ENCODE data around the gene SHBG.
A peak's percentile ranks its signal among the peaks of the same experiment; 100 is the strongest.

SHBG gene

GRCh38 chr17:7644775-7645174 lies 14.8 kb downstream of the SHBG start:
- FAIRE-seq, result no peak
- no peak for DNase-seq (ENCODE audit: extremely low spot score, insufficient read length, low read depth)

DNA sequence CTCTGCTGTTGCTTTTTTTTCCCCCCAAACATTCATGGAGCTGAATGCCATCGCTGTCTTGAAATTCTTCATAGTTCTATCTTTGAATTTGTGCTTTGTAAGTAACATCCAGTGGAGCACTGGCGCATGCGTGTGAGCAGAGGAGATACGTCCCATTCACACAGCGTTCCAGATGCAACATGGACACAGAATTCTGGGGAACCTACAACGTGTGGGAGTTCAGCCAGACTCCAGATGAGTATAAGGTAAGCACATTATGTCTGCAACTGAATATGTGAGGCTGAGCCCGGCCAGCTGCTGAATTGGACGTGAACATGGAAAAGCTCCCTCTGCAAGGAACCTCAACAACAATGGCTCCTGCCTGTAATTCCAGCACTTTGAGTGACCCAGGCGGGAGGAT lies 16.5 kb downstream of the SHBG start:
- FAIRE-seq (no peak), DNase-seq (ENCODE audit: extremely low spot score, insufficient read length, low read depth) (no peak)

DNA sequence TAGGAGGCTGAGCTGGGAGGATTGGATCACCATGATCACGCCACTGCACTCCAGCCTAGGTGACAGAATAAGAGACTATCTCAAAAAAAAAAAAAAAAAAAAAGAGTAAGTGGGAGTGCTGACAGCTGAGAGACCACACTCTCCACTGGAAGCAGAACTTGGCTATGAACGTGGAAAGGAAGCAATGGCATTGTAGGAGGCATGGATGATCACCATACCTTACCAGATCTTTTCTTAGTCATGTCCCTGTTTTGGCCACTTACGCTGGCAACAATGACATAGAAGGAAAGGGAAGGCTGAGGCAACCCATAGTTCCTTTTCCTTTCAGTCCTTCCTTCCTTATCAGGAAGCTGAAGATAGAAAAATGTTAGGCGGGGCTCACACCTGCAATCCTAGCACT lies 17.1 kb downstream of the SHBG start:
- no peak for FAIRE-seq

DNA sequence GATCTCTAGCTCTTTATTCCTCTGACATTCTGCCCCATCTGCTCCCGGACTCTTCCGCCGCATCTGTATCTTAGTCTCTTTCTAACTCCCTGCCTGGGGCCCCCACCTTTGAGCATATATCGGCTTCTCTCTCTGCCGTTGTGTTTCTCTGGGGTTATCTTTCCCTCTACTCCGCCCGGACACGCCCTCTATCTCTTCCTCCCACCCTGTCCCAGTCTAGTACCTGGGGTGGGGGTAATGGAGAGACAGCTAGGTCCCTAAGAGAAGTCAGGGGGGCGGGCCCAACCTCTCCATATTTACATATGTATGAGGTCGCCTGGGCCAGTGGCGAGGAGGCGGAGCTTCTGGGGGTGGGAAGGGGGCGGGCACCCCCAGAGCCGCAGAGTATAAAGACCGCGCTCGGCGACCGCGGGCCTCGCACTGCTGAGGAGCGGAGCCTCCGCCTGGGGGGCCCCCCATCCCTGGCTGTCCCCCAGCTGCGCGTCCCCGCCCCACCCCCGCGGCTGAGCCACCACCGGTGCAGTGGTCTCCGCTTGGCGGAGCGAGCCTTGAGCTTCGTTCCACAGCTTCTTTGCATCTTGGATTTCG lies 20.7 kb downstream of the SHBG start, which contains the start of gene ATP1B2:
Gene ATP1B2, plus strand, starts transcription at position 418 of the 588 bp plus-strand sequence. CDS start 593 bp downstream, outside the sequence.
- FAIRE-seq (no peak), DNase-seq (ENCODE audit: extremely low spot score, insufficient read length, low read depth) (no peak)

More for the DNA sequence above, 17.1 kb downstream of the SHBG start:
- DNase-seq (ENCODE audit: extremely low spot score, insufficient read length, low read depth), result no peak

- DNase-seq (ENCODE audit: extremely low spot score, insufficient read length, low read depth), result no peak
- no peak for FAIRE-seq
These were observed 21.2 kb downstream of the SHBG start for GRCh38 chr17:7651097-7651664.

GRCh38 chr17:7651665-7652387 lies 21.9 kb downstream of the SHBG start:
- no peak for FAIRE-seq
- no peak for DNase-seq (ENCODE audit: extremely low spot score, insufficient read length, low read depth)

- FAIRE-seq, result no peak
- no peak for DNase-seq (ENCODE audit: extremely low spot score, insufficient read length, low read depth)
These were observed 22.7 kb downstream of the SHBG start for GRCh38 chr17:7652388-7653356.

DNA sequence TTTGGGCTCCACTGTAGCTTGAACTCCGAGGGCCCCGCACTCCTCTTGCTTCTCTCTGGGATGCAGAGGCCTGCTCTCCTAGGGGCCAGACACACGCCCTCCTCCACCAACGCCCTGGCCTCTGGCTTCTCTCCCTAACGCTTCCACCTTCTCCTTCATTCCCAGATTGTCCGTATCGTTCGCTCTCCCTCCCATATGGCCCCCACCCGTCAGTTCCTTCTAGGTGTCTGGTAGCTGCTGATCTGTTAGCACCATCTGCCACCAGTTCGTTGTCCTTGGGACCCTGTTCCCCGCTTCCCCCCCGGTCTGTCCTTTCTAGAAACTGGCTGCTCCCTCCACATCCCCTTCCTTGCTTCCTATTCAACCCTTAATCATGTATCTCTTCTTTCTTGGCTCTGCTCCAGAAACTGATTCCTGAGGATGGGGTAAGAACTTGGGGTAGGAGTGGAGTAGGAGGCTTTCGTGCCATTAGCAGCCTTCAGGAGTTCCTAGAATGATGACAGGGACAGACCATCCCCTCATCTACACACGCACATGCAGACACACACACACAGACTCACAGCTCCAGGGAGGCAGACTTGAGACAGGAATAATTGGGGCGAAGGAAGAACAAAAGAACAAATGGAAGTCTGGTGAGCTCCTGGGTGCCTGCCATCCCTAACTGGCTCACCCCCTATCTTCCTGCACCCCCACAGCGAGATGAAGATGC lies 25.1 kb downstream of the SHBG start:
- DNase-seq (ENCODE audit: extremely low spot score, insufficient read length, low read depth) (no peak), FAIRE-seq (no peak)

DNA sequence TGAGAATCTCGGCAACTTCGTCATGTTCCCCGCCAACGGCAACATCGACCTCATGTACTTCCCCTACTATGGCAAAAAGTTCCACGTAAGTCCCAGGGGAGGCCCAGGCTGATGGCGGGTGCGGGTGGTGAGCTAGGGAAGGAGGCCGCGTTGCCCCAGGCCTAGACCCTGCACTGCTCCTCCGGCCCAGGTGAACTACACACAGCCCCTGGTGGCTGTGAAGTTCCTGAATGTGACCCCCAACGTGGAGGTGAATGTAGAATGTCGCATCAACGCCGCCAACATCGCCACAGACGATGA lies 25.6 kb downstream of the SHBG start:
- peak; percentile 31 for FAIRE-seq

DNA sequence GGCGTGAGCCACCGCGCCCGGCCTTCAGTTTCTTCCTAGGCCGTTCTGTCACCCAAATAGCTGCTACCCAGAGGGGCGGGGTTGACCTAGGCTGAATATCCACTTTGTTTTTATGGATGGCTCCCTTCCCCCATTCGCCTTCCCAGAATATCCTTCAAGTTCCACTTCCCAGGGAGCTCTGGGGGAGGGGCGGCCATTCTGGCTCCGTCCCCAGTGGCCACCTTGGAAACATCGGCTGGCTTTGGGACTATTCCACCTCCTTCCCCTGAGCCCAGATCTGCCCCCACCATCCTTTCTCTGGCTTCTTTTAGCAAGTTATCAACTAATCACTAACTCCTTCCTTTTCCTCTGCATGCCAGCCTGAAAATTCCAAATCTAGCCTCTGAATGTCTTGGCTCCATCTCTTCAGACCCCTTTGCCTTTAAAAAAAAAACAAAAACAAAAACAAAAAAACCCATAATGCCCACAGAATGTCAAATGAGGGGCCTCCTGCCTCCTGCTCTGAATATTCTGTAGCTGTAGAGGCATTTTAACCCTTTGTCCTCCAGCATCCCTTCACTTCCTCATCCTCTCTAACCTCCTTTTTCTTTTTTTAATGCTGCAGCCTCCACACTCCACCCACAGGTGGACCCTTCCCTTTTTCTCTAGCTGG lies 27.1 kb downstream of the SHBG start:
- DNase-seq (ENCODE audit: extremely low spot score, insufficient read length, low read depth), result no peak
- FAIRE-seq, result no peak

More for the DNA sequence above, 25.6 kb downstream of the SHBG start:
- DNase-seq (ENCODE audit: extremely low spot score, insufficient read length, low read depth), result no peak

GRCh38 chr17:7667656-7668406 lies 37.9 kb downstream of the SHBG start:
- FAIRE-seq (no peak), DNase-seq (ENCODE audit: extremely low spot score, insufficient read length, low read depth) (no peak)

DNA sequence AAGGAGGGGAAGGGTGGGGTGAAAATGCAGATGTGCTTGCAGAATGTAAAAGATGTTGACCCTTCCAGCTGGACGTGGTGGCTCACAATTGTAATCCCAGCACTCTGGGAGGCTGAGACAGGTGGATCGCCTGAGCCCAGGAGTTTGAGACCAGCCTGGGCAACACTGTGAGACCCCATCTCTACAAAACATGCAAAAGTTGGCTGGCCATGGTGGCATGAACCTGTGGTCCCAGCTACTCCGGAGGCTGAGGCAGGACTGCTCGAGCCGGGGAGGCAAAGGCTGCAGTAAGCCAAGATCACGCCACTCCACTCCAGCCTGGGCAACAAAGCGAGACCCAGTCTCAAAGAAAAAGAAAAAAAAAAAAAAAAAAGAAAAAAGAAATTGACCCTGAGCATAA lies 38.5 kb downstream of the SHBG start:
- no peak for DNase-seq (ENCODE audit: extremely low spot score, insufficient read length, low read depth)
- FAIRE-seq, result no peak

- peak; percentile 58 for FAIRE-seq
- no peak for DNase-seq (ENCODE audit: extremely low spot score, insufficient read length, low read depth)
These were observed 43.3 kb downstream of the SHBG start for GRCh38 chr17:7673239-7673638.

DNA sequence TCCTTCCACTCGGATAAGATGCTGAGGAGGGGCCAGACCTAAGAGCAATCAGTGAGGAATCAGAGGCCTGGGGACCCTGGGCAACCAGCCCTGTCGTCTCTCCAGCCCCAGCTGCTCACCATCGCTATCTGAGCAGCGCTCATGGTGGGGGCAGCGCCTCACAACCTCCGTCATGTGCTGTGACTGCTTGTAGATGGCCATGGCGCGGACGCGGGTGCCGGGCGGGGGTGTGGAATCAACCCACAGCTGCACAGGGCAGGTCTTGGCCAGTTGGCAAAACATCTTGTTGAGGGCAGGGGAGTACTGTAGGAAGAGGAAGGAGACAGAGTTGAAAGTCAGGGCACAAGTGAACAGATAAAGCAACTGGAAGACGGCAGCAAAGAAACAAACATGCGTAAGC lies 45.0 kb downstream of the SHBG start:
- no peak for DNase-seq (ENCODE audit: extremely low spot score, insufficient read length, low read depth)
- FAIRE-seq, result no peak

GRCh38 chr17:7676533-7676932 lies 46.6 kb downstream of the SHBG start:
- DNase-seq (ENCODE audit: extremely low spot score, insufficient read length, low read depth), result no peak

DNA sequence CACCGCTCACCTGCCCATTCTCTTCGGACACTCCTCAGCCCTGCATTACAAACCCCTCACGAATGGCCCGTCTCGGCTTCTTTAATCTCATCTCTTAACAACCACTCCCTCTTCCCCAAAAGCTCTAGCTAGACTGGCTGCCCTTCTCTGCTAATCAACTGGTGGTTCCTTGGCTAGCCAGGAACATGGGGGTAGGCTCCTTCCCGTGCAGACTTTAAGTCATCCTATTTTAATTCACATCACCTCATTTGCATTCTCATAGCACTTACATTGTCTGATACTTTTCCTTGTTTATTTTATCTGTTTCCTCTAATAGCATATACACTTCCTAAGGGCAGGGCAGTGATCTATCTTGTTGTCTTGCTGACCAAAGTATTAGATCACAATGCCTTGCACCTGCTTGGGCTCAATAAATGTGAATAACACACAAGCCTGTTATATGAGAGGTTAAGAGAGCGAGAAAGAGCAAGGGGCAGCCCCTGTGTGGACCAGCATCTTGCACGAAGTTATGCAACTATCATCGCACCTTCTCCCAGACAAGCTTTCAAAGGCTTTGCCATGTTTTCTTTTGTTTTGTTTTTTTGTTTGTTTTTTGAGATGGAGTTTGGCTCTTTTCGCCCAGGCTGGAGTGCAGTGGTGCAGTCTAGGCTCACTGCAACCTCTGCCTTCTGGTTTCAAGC lies 47.6 kb downstream of the SHBG start:
- FAIRE-seq (no peak), DNase-seq (ENCODE audit: extremely low spot score, insufficient read length, low read depth) (no peak)

More at GRCh38 chr17:7676533-7676932, 46.6 kb downstream of the SHBG start:
- FAIRE-seq, result no peak
